Activated naive CD4-positive, alpha-beta T cell treated with anti-CD3 and anti-CD28 coated beads, Interleukin-2, amount 10 ng/mL, durations not matched to agents 7 days and 5 days (primary cell): ENCODE measurements around the gene SYNPR.

Experiments
- CTCF ChIA-PET: fragments of 350-600 bp; sonication (Branson Sonifier 250); formaldehyde crosslinking; loops from one replicate; lab custom pipeline; 2021; ENCODE audit warnings: antibody characterized with exemption; lab: Charles Lee
- DNase-seq: peaks from one replicate; pipeline ENCODE4 v3.0.0-alpha.2; 2020
- H3K27ac Mint-ChIP-seq: one replicate; pipeline ENCODE4 v1.8.0; 2021; ENCODE audit warnings: mild to moderate bottlenecking, moderate library complexity, mixed read lengths
- H3K27me3 Mint-ChIP-seq: one replicate; pipeline ENCODE4 v1.8.0; 2021; ENCODE audit warnings: mild to moderate bottlenecking, mixed read lengths
- H3K36me3 Mint-ChIP-seq: one replicate; pipeline ENCODE4 v1.8.0; 2021; ENCODE audit warnings: mixed read lengths
- H3K4me1 Mint-ChIP-seq: one replicate; pipeline ENCODE4 v1.8.0; 2021; ENCODE audit warnings: mixed read lengths
- H3K4me3 Mint-ChIP-seq: one replicate; pipeline ENCODE4 v1.8.0; 2021; ENCODE audit warnings: mild to moderate bottlenecking, moderate library complexity, mixed read lengths
- H3K9me3 Mint-ChIP-seq: one replicate; pipeline ENCODE4 v1.8.0; 2021; ENCODE audit warnings: mixed read lengths

Gene SYNPR

DNA sequence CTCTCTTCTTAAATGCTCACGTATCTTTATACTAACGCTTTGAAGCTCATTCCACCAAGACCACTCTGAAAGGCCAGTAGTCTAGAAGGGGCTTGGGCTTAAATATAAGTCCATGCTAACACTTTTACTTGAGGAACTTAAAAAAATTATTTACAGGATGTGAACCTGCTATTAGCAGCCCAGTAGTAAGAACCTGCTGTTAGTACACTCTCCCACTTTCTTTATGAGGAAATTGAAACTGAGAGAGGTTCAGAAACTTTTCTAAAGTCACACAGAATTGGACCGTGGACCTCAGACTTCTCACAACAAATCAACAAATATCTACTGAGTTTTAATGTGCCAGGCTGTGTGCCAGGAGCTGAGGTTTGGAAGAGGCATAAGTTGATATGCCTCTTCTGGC, 53.4 kb downstream of the SYNPR start:
- Mint-ChIP-seq H3K27me3 (no peaks in the 10 kb centered on the region), H3K4me3 (no peak overlapping the region), H3K9me3 (no peaks in the 10 kb centered on the region), H3K27ac (no peak overlapping the region), H3K36me3 (no peaks in the 10 kb centered on the region), H3K4me1 (no peaks in the 10 kb centered on the region)
- CTCF ChIA-PET: no interaction called here
- no peak for DNase-seq

DNA sequence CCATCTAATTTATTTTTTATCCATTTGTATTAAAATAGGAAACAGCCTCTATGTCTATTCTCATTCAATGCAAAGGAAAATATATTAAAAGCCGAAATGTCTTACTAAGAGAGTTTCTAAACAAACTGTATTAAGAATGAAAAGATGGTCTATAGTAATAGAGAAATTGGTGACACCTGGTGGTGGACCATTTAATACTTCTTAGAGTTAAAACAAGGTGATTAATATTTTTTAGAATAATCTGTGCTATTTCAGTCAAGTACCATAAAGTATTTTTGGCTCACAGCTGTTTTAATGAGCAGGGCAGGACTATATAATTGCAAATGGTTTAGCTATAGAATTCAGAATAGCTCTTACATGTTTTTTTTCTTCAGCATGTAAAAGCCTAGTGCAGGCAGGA, 55.7 kb downstream of the SYNPR start:
- H3K36me3 Mint-ChIP-seq: no peaks in the 10 kb centered on the region
- H3K9me3 Mint-ChIP-seq: no peaks in the 10 kb centered on the region
- no peak overlapping the region for H3K4me3 Mint-ChIP-seq
- no peak for DNase-seq
- CTCF ChIA-PET: no interaction called here
- no peaks in the 10 kb centered on the region for H3K4me1 Mint-ChIP-seq
- no peak overlapping the region for H3K27ac Mint-ChIP-seq
- no peaks in the 10 kb centered on the region for H3K27me3 Mint-ChIP-seq

DNA sequence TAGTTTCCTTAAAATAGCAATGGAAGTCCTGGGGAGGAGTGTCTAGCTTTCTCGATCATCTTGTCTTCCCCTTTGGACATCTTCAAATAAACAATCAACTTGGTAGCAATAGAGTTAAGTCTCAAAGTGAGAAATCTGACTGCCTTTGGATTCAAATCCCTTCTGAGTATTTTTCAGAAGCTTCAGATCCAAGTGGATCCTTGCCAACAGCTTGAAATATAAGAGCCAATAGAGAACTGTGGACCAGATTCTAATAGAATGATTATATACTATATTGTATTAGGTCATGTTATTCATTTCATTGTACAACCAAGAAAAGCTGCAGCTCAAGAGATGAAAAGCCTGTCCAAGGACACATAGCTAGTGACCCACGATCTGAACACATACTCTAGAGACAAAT, 60.2 kb downstream of the SYNPR start:
- CTCF ChIA-PET: no interaction called here
- Mint-ChIP-seq H3K4me1 (no peaks in the 10 kb centered on the region), H3K36me3 (no peaks in the 10 kb centered on the region), H3K4me3 (no peak overlapping the region), H3K27ac (no peak overlapping the region), H3K9me3 (no peaks in the 10 kb centered on the region), H3K27me3 (peaks cover 4% of the 10 kb centered on the region)
- DNase-seq: no peak

GRCh38 chr3:63343674-63344073, 65.6 kb downstream of the SYNPR start:
- no peaks in the 10 kb centered on the region for H3K36me3 Mint-ChIP-seq
- no peaks in the 10 kb centered on the region for H3K9me3 Mint-ChIP-seq
- peaks cover 4% of the 10 kb centered on the region for H3K27me3 Mint-ChIP-seq
- H3K27ac Mint-ChIP-seq: no peak overlapping the region
- CTCF ChIA-PET: no interaction called here
- no peaks in the 10 kb centered on the region for H3K4me1 Mint-ChIP-seq
- peak; percentile 20 for DNase-seq
- no peak overlapping the region for H3K4me3 Mint-ChIP-seq

DNA sequence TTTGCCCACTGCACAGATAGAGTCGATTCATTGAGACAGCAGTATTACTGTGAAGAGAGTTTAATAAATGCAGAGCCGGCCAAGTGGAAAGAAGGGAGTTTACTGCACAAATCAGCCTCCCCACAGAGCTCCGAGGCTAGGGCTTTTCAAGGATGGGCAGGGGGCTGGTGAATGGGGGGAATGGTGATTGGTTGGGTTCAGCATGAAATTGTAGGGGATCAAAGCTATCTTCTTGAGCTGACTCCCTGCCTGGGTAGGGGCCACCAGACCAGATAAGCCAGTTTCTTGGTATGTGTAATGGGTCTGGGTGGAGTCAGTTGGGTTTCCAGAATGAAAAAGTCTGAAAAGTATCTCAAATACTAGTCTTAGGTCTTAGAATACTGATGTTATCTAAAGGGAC, 66.6 kb downstream of the SYNPR start:
- CTCF ChIA-PET: no interaction called here

GRCh38 chr3:63349583-63350573, 71.8 kb downstream of the SYNPR start:
- no peak overlapping the region for H3K4me3 Mint-ChIP-seq
- CTCF ChIA-PET: interaction anchor here (0.7 to 5.4 kb wide), 8 partner anchors 10 to 674 kb away, joined by 3 to 68 read pairs (median 4); partner anchors contain the start of genes C3orf49 and PSMD6

More for the DNA sequence above, 66.6 kb downstream of the SYNPR start:
- no peaks in the 10 kb centered on the region for H3K4me1 Mint-ChIP-seq
- no peaks in the 10 kb centered on the region for H3K9me3 Mint-ChIP-seq
- peaks cover 4% of the 10 kb centered on the region for H3K27me3 Mint-ChIP-seq
- H3K4me3 Mint-ChIP-seq: no peak overlapping the region
- DNase-seq: no peak
- no peaks in the 10 kb centered on the region for H3K36me3 Mint-ChIP-seq
- no peak overlapping the region for H3K27ac Mint-ChIP-seq

GRCh38 chr3:63351159-63352007, 73.3 kb downstream of the SYNPR start:
- H3K9me3 Mint-ChIP-seq: no peaks in the 10 kb centered on the region
- H3K4me1 Mint-ChIP-seq: no peaks in the 10 kb centered on the region
- no peaks in the 10 kb centered on the region for H3K27me3 Mint-ChIP-seq
- H3K4me3 Mint-ChIP-seq: no peak overlapping the region
- no peak for DNase-seq
- CTCF ChIA-PET: interaction anchor here (0.8 to 5.4 kb wide), 5 partner anchors 9 to 467 kb away, joined by 3 to 68 read pairs (median 3); partner anchors contain the start of gene C3orf49
- H3K36me3 Mint-ChIP-seq: no peaks in the 10 kb centered on the region
- H3K27ac Mint-ChIP-seq: no peak overlapping the region

More at GRCh38 chr3:63349583-63350573, 71.8 kb downstream of the SYNPR start:
- Mint-ChIP-seq H3K4me1 (no peaks in the 10 kb centered on the region), H3K36me3 (no peaks in the 10 kb centered on the region), H3K9me3 (no peaks in the 10 kb centered on the region), H3K27me3 (no peaks in the 10 kb centered on the region), H3K27ac (no peak overlapping the region)
- DNase-seq: peak; percentile 63

DNA sequence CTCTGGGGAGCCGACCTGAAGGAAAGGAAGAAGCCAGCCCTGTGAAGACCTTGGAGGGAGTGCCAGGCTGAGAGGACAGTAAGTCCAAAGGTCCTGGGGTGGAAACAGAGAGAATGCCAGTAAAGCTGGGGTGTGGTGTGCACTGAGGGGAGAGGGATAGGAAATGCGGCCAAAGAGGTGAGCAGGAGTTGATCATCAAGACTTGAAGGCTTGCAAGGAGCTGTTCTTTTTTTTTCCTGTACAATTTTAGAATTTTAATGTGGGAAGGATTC, 73.8 kb downstream of the SYNPR start:
- Mint-ChIP-seq H3K27me3 (no peaks in the 10 kb centered on the region), H3K9me3 (no peaks in the 10 kb centered on the region), H3K27ac (no peak overlapping the region), H3K4me3 (no peak overlapping the region), H3K4me1 (no peaks in the 10 kb centered on the region), H3K36me3 (no peaks in the 10 kb centered on the region)
- no peak for DNase-seq
- CTCF ChIA-PET: interaction anchor here (0.8 to 5.4 kb wide), 4 partner anchors 8 to 466 kb away, joined by 3 to 68 read pairs (median 4); partner anchors contain the start of gene C3orf49

DNA sequence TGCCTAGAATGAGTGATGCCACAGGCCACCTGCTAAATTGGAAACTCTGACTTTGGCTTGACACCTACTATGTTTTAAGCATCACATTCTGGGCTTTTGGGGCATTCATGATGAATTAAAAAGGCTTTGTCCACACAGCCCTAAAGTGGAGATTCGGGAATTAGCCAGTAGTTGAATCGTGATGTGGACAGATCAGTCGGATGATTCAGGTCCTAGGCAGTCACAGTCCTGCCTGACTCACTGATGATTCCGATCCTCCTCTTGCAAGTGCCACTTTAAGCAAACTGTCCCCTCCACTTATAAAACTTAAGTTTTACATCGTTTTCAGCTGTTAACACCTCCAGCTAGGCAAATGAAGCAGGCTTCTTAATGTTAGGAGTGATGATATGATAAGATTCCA, 75.3 kb downstream of the SYNPR start:
- CTCF ChIA-PET: interaction anchor here (0.6 to 5.4 kb wide), 2 partner anchors 465 to 1003 kb away, joined by 3 to 68 read pairs; partner anchors contain the start of gene C3orf49
- DNase-seq: no peak

DNA sequence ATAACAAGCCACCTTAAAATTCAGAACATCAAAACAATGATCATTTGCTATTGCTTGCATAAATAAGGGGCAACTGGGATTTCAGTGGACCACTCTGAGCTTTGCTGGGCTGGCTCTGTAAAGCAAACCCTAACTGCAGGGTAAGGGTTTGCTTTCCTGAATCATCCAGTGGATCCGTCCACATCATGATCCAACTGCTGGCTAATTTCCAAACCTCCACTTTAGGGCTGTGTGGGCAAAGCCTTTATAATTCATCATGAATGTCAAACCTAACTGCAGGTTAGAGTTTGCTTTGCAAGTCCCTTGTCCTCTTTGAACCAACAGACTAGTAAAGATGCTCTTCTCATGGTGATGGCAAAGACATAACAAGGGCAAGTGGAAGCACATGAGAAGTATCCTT, 76.1 kb downstream of the SYNPR start:
- H3K27ac Mint-ChIP-seq: no peak overlapping the region
- no peak overlapping the region for H3K4me3 Mint-ChIP-seq
- CTCF ChIA-PET: no interaction called here
- H3K27me3 Mint-ChIP-seq: no peaks in the 10 kb centered on the region
- no peaks in the 10 kb centered on the region for H3K9me3 Mint-ChIP-seq
- H3K36me3 Mint-ChIP-seq: no peaks in the 10 kb centered on the region
- H3K4me1 Mint-ChIP-seq: no peaks in the 10 kb centered on the region
- DNase-seq: no peak

More for the DNA sequence above, 75.3 kb downstream of the SYNPR start:
- no peak overlapping the region for H3K4me3 Mint-ChIP-seq
- H3K27ac Mint-ChIP-seq: no peak overlapping the region
- H3K9me3 Mint-ChIP-seq: no peaks in the 10 kb centered on the region
- no peaks in the 10 kb centered on the region for H3K27me3 Mint-ChIP-seq
- no peaks in the 10 kb centered on the region for H3K36me3 Mint-ChIP-seq
- H3K4me1 Mint-ChIP-seq: no peaks in the 10 kb centered on the region

GRCh38 chr3:63355809-63356208, 77.7 kb downstream of the SYNPR start:
- Mint-ChIP-seq H3K4me1 (no peaks in the 10 kb centered on the region), H3K27ac (no peak overlapping the region), H3K9me3 (no peaks in the 10 kb centered on the region), H3K36me3 (no peaks in the 10 kb centered on the region), H3K27me3 (no peaks in the 10 kb centered on the region), H3K4me3 (no peak overlapping the region)
- CTCF ChIA-PET: interaction anchor here (0.7 to 1.2 kb wide), 2 partner anchors 464 to 668 kb away, joined by 3 read pairs; partner anchors contain the start of genes C3orf49 and PSMD6
- no peak for DNase-seq

DNA sequence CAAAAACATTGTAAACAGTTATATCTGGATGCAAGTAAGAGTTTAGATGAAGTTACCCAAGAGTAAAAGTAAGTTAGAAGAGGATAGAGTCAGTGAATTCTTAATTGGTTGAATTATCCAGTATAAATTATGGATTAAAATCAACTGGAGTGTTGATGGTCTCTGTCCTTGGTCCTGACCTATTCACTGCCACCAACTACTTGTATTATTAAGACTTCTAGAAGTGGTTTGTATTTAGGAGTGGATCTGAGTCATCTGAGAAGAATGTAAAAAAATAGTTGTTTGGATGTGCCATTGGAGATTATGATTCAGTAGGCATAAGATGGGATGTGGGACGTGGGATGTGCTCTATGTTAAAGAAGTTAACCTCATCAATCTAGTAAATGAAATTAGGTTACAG, 86.4 kb downstream of the SYNPR start:
- no peak for DNase-seq
- Mint-ChIP-seq H3K36me3 (no peaks in the 10 kb centered on the region), H3K4me3 (no peak overlapping the region), H3K27ac (no peak overlapping the region), H3K4me1 (no peaks in the 10 kb centered on the region), H3K27me3 (no peaks in the 10 kb centered on the region), H3K9me3 (no peaks in the 10 kb centered on the region)
- CTCF ChIA-PET: interaction anchor here (0.8 kb wide), 1 partner anchor 12 kb away, joined by 3 read pairs; no protein-coding TSS in a partner anchor

- CTCF ChIA-PET: no interaction called here
- Mint-ChIP-seq H3K4me1 (no peaks in the 10 kb centered on the region), H3K27ac (no peak overlapping the region), H3K36me3 (no peaks in the 10 kb centered on the region), H3K9me3 (no peaks in the 10 kb centered on the region), H3K4me3 (no peak overlapping the region), H3K27me3 (no peaks in the 10 kb centered on the region)
- DNase-seq: no peak
Measured at GRCh38 chr3:63364910-63365309, 86.8 kb downstream of the SYNPR start.

DNA sequence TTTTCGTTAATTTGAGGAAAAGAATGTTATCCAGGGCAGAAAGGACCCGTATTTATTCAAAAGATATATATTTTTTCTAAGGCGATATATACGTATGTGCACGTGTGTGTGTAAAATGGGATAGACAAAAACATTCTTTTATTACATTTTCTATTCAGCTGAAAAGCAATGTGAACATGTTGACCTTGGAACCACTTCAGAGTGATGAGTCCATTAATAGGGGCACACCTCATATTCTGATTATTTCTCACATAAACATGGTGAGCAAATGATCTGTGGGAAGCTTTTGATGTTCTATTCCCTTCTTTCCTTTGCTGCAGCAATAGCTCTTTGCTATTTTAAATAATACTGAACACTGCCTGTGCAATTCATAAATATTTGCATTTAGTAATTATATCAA, 87.6 kb downstream of the SYNPR start:
- Mint-ChIP-seq H3K4me1 (no peaks in the 10 kb centered on the region), H3K4me3 (no peak overlapping the region), H3K9me3 (no peaks in the 10 kb centered on the region), H3K27ac (no peak overlapping the region), H3K27me3 (no peaks in the 10 kb centered on the region), H3K36me3 (no peaks in the 10 kb centered on the region)
- CTCF ChIA-PET: no interaction called here
- DNase-seq: no peak
